A549 (cell line): ENCODE measurements around the gene FCN1.

Experiments used
- CBX2 ChIP-seq: fragments of 200-600 bp; sonication (generic); IDR thresholded peaks from 2 replicates; pipeline ENCODE4 v1.6.1; 2016; ENCODE audit warnings: low read depth, mild to moderate bottlenecking, borderline replicate concordance
- CHD4 ChIP-seq: fragments of 200-600 bp; sonication (generic); IDR thresholded peaks from 2 replicates; pipeline ENCODE4 v1.6.1; 2016; ENCODE audit warnings: antibody characterized with exemption, mild to moderate bottlenecking, borderline replicate concordance
- PBX3 ChIP-seq: IDR thresholded peaks from 2 replicates; pipeline ENCODE4 v1.6.1; 2012
- POLR2A ChIP-seq: IDR thresholded peaks from 2 replicates; pipeline ENCODE4 v1.6.1; 2012; ENCODE audit warnings: mild to moderate bottlenecking, low read length
- USF2 ChIP-seq: fragments of 450-650 bp; IDR thresholded peaks from 2 replicates; pipeline ENCODE4 v1.6.1; 2014; ENCODE audit warnings: antibody characterized with exemption

GRCh38 chr9:134899818-134900217 is 17.9 kb downstream of the FCN1 start:
- TF ChIP-seq POLR2A (no peak), CHD4 (no peak), CBX2 (no peak), PBX3 (no peak), USF2 (no peak)
